Keratinocyte (primary cell): ENCODE results near the gene IL21R.

Experiments
- EZH2 ChIP-seq: IDR thresholded peaks from one replicate; pipeline ENCODE4 v1.6.1; 2012; ENCODE audit warnings: inconsistent platforms, mild to moderate bottlenecking, low read length, moderate library complexity
- TF ChIP-seq, protein P1 (sequence below), 3 experiments: IDR thresholded peaks in 1 of 3; conservative IDR thresholded peaks in 1 of 3; optimal IDR thresholded peaks in 1 of 3; 2 replicates in 2 of 3; 3 replicates in 1 of 3; pipeline versions ENCODE3 to v1.5.1; 2011; ENCODE audit warnings: low read length in 3 of 3, mild to moderate bottlenecking in 3 of 3, moderate library complexity in 2 of 3, control low read depth in 1 of 3, inconsistent platforms in 1 of 3; ENCODE audit not compliant: insufficient read depth in 2 of 3; ENCODE audit errors: extremely low read depth in 1 of 3

GRCh38 chr16:27362570-27363245 is 39.3 kb upstream of the IL21R start:
- TF ChIP-seq, protein P1, sequence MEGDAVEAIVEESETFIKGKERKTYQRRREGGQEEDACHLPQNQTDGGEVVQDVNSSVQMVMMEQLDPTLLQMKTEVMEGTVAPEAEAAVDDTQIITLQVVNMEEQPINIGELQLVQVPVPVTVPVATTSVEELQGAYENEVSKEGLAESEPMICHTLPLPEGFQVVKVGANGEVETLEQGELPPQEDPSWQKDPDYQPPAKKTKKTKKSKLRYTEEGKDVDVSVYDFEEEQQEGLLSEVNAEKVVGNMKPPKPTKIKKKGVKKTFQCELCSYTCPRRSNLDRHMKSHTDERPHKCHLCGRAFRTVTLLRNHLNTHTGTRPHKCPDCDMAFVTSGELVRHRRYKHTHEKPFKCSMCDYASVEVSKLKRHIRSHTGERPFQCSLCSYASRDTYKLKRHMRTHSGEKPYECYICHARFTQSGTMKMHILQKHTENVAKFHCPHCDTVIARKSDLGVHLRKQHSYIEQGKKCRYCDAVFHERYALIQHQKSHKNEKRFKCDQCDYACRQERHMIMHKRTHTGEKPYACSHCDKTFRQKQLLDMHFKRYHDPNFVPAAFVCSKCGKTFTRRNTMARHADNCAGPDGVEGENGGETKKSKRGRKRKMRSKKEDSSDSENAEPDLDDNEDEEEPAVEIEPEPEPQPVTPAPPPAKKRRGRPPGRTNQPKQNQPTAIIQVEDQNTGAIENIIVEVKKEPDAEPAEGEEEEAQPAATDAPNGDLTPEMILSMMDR (optimal IDR thresholded peaks at IDR 0.05 in 1 of 3, IDR thresholded peaks at IDR 0.05 in 1 of 3, conservative IDR thresholded peaks at IDR 0.05 in 1 of 3; ENCODE audit: extremely low read depth in 1 of 3, insufficient read depth in 2 of 3, low read length in 3 of 3) = no peak
- no peak for TF ChIP-seq EZH2
